Chondrocyte (in vitro differentiated cells): Measurements from ENCODE around the gene PDIA6. TPM values are rescaled to one million over a fixed set of nuclear protein-coding genes. Genes with fewer than 3 reads are reported as not detected.

Experiments
- DNase-seq: peaks from one replicate; pipeline ENCODE4 v3.0.0; 2021; ENCODE audit warnings: mixed read lengths, low spot score
- H3K27ac Mint-ChIP-seq: one replicate; pipeline ENCODE4 v1.8.0; 2021; ENCODE audit warnings: mild to moderate bottlenecking, moderate library complexity, mixed read lengths; ENCODE audit not compliant: unreplicated experiment
- H3K27me3 Mint-ChIP-seq: 2 replicates; pipeline ENCODE4 v1.8.0; 2021; ENCODE audit warnings: low read depth, mixed read lengths
- H3K36me3 Mint-ChIP-seq: 2 replicates; pipeline ENCODE4 v1.8.0; 2021; ENCODE audit warnings: low read depth, mixed read lengths
- H3K4me1 Mint-ChIP-seq: 2 replicates; pipeline ENCODE4 v1.8.0; 2021; ENCODE audit warnings: low read depth, mild to moderate bottlenecking, mixed read lengths
- H3K4me3 Mint-ChIP-seq: one replicate; pipeline ENCODE4 v1.8.0; 2021; ENCODE audit warnings: mild to moderate bottlenecking, moderate library complexity, mixed read lengths; ENCODE audit not compliant: unreplicated experiment
- H3K9me3 Mint-ChIP-seq: 2 replicates; pipeline ENCODE4 v1.8.0; 2021; ENCODE audit warnings: low read depth, mixed read lengths
- total RNA-seq: library from RNA; stranded (reverse); gene quantifications from 3 replicates; pipeline ENCODE4 v1.2.1, GENCODE V29; 2021
- TF ChIP-seq, protein P1 (sequence below): fragments of 200-600 bp; sonication (generic); IDR thresholded peaks from 2 replicates; pipeline ENCODE4 v1.5.0; 2021; ENCODE audit warnings: antibody characterized with exemption, mild to moderate bottlenecking, moderate library complexity

The PDIA6 gene
- total RNA-seq, 1 donor from 2014 or later: 198 TPM

DNA sequence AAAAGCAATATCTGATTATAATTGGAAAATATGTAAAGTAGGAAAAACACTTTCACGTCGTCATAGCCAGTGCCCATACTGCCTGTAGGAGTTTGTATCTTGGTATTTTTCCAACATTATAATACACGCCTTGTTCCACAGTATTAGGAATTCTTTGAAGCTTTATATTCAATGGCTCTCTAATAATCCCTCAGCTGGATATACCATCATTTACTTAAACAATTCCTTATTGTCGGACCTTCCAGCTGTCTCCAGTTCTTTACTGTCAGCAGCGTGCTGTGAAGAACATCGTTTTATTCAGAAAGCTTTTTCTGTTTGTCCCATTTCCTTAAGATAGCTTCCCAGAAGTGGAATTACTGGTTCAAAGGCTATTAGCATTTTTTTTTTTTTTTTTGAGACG is 59.4 kb downstream of the PDIA6 start:
- Mint-ChIP-seq H3K4me3 (no peak overlapping the region), H3K27ac (no peak overlapping the region), H3K36me3 (no peaks in the 10 kb centered on the region), H3K27me3 (peaks cover 9% of the 10 kb centered on the region), H3K4me1 (no peaks in the 10 kb centered on the region), H3K9me3 (no peaks in the 10 kb centered on the region)
- no peak for DNase-seq
- TF ChIP-seq, protein P1, sequence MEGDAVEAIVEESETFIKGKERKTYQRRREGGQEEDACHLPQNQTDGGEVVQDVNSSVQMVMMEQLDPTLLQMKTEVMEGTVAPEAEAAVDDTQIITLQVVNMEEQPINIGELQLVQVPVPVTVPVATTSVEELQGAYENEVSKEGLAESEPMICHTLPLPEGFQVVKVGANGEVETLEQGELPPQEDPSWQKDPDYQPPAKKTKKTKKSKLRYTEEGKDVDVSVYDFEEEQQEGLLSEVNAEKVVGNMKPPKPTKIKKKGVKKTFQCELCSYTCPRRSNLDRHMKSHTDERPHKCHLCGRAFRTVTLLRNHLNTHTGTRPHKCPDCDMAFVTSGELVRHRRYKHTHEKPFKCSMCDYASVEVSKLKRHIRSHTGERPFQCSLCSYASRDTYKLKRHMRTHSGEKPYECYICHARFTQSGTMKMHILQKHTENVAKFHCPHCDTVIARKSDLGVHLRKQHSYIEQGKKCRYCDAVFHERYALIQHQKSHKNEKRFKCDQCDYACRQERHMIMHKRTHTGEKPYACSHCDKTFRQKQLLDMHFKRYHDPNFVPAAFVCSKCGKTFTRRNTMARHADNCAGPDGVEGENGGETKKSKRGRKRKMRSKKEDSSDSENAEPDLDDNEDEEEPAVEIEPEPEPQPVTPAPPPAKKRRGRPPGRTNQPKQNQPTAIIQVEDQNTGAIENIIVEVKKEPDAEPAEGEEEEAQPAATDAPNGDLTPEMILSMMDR: no peak

DNA sequence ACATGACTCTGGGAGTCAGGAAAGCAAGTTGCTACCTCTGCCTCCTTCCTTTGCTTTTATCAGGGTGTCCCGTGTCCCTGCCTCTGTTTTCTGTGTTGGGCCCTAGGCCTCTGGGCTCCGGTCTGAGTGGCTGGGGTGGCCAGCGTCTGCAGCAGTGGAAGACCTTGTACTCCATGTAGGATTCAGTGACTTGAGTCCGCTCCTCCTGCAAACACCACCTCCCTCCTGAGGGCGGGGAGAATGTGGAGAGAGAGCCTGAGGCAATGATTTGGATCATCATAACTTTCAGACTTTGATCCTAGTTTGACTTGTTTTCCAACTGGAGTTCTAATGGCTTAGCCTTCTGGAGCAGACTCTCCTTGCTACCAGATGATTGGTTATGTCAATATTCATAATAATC is 60.3 kb downstream of the PDIA6 start:
- TF ChIP-seq, protein P1: no peak
- no peaks in the 10 kb centered on the region for H3K9me3 Mint-ChIP-seq
- no peaks in the 10 kb centered on the region for H3K4me1 Mint-ChIP-seq
- no peaks in the 10 kb centered on the region for H3K36me3 Mint-ChIP-seq
- no peak overlapping the region for H3K27ac Mint-ChIP-seq
- peaks cover 9% of the 10 kb centered on the region for H3K27me3 Mint-ChIP-seq
- no peak overlapping the region for H3K4me3 Mint-ChIP-seq
- DNase-seq: peak; percentile 40

DNA sequence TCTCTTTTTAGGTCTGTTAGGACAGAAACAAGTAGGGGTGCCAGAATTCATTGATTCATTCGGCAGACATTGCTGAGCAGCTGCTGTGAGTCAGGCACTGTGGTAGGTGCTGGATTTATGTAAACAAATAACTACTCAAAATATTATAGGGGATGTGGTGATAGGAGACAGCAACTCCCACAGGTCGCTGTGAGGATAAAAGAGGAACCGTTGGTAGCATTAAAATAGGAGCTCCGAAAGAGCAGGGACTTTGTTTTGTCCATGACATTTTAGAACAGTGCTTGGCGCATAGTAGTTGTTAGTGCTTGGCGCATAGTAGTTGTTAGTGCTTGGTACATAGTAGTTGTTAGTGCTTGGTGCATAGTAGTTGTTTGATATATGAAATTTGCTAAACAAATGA is 62.0 kb downstream of the PDIA6 start:
- TF ChIP-seq, protein P1: no peak
- H3K27me3 Mint-ChIP-seq: peaks cover 9% of the 10 kb centered on the region
- H3K9me3 Mint-ChIP-seq: no peaks in the 10 kb centered on the region
- no peak overlapping the region for H3K4me3 Mint-ChIP-seq
- H3K36me3 Mint-ChIP-seq: no peaks in the 10 kb centered on the region
- no peak overlapping the region for H3K27ac Mint-ChIP-seq
- DNase-seq: no peak
- H3K4me1 Mint-ChIP-seq: no peaks in the 10 kb centered on the region

DNA sequence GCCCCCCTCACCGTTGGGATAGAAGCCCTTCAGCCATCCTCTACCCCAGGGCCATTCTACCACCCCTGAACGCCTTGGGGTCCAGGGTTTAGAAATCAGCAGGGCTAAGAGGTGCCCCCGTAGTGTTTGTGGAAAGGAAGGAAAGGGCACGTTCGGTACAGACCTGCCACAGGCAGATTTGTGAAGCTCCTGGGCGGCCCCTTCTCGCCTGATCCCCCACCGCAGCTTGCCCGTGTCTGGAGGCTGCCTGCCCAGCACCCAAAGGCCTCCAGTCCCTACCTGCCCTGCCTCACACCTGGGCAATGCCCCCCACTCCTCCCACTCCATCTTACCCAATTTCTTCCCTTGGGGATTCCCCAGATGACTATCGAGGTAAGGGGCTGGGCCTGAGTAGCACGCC is 69.9 kb downstream of the PDIA6 start:
- Mint-ChIP-seq H3K4me1 (no peaks in the 10 kb centered on the region), H3K4me3 (no peak overlapping the region), H3K9me3 (no peaks in the 10 kb centered on the region), H3K27me3 (no peaks in the 10 kb centered on the region), H3K36me3 (no peaks in the 10 kb centered on the region), H3K27ac (no peak overlapping the region)
- DNase-seq: no peak
- TF ChIP-seq, protein P1: no peak

DNA sequence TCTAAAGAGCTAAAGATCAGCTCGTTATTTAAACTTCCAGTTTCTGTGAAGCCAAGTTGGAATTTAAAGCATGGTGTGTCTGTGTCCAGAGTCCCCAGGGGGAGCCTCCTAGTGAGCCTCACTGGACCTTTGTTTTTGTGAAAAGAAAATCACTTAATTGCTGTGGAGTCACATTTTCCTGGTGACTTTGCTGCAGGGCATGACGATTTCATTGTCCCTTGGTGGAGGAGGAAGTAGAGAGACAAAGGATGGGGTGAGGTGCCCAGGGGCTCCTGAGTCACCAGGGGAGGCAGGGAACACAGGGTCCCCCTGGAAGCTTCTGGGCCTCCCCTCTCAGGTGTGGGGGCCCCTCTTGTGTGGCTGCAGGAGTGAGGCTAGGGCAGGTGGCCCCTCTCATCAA is 71.4 kb downstream of the PDIA6 start:
- Mint-ChIP-seq H3K27me3 (peaks cover 2% of the 10 kb centered on the region), H3K4me1 (no peaks in the 10 kb centered on the region), H3K36me3 (no peaks in the 10 kb centered on the region), H3K9me3 (no peaks in the 10 kb centered on the region), H3K4me3 (no peak overlapping the region), H3K27ac (no peak overlapping the region)
- no peak for DNase-seq
- TF ChIP-seq, protein P1: no peak
